Upper lobe of right lung (tissue), 1 donor: ENCODE data around the gene AKAP3. TPM values are rescaled to one million over a fixed set of nuclear protein-coding genes. Genes with fewer than 3 reads are reported as not detected.

Experiments
- ATAC-seq: fragments of 200-7000 bp; cut with Tn5 transposase; one replicate; pipeline ENCODE4 v1.9.1; 2020; ENCODE audit warnings: mild to moderate bottlenecking, moderate library complexity
- DNase-seq: peaks from one replicate; pipeline ENCODE4 v3.0.0-alpha.2; 2020
- H3K27ac ChIP-seq: fragments of 200-600 bp; one replicate; pipeline ENCODE4 v1.8.0; 2022
- H3K27me3 ChIP-seq: fragments of 200-600 bp; one replicate; pipeline ENCODE4 v1.8.0; 2022; ENCODE audit warnings: mild to moderate bottlenecking
- H3K36me3 ChIP-seq: fragments of 200-600 bp; one replicate; pipeline ENCODE4 v1.8.0; 2022
- H3K4me1 ChIP-seq: fragments of 200-600 bp; one replicate; pipeline ENCODE4 v1.8.0; 2022
- H3K4me3 ChIP-seq: fragments of 200-600 bp; one replicate; pipeline ENCODE4 v1.8.0; 2022; ENCODE audit warnings: mild to moderate bottlenecking
- H3K9me3 ChIP-seq: fragments of 200-600 bp; one replicate; pipeline ENCODE4 v1.8.0; 2022
- CTCF ChIP-seq: fragments of 200-600 bp; IDR thresholded peaks from one replicate; pipeline ENCODE4 v1.8.0; 2022; ENCODE audit warnings: antibody characterized with exemption
- intact Hi-C: fragments of 100-400 bp; cut with DNase I; formaldehyde crosslinking; loops from one replicate; pipeline ENCODE4 v1.11.0; 2022
- total RNA-seq: library from RNA; stranded (reverse); fragmentation: NEBNext Ultra II Directional; extraction: Animal tissue kit (Norgen Biotek cat#: 25700); gene quantifications from one replicate; pipeline ENCODE4 v1.2.1, GENCODE V29; 2021
- donor health status: DM: no; HTN: yes; CAD: no; lungs with severe emphysema.

AKAP3 gene
- total RNA-seq, 1 donor from 2014 or later = 1.9 TPM

GRCh38 chr12:4603421-4603820 lies 45.4 kb downstream of the AKAP3 start:
- intact Hi-C loops = no loop called here

GRCh38 chr12:4595881-4596280 lies 53.0 kb downstream of the AKAP3 start:
- ATAC-seq = no peak
- Histone ChIP-seq H3K36me3 (no peaks in the 10 kb centered on the region), H3K27ac (no peak overlapping the region), H3K4me3 (no peak overlapping the region), H3K4me1 (no peaks in the 10 kb centered on the region), H3K27me3 (no peaks in the 10 kb centered on the region), H3K9me3 (no peaks in the 10 kb centered on the region)
- no peak for TF ChIP-seq CTCF
- intact Hi-C loops = no loop called here
- DNase-seq = no peak

More at GRCh38 chr12:4603421-4603820, 45.4 kb downstream of the AKAP3 start:
- Histone ChIP-seq H3K36me3 (no peaks in the 10 kb centered on the region), H3K27me3 (no peaks in the 10 kb centered on the region), H3K4me3 (no peak overlapping the region), H3K4me1 (peaks cover 5% of the 10 kb centered on the region), H3K27ac (no peak overlapping the region), H3K9me3 (no peaks in the 10 kb centered on the region)
- no peak for TF ChIP-seq CTCF
- no peak for DNase-seq
- ATAC-seq = no peak

GRCh38 chr12:4591180-4591687 lies 57.6 kb downstream of the AKAP3 start:
- Histone ChIP-seq H3K4me3 (no peak overlapping the region), H3K4me1 (no peaks in the 10 kb centered on the region), H3K36me3 (no peaks in the 10 kb centered on the region), H3K27ac (no peak overlapping the region), H3K27me3 (no peaks in the 10 kb centered on the region), H3K9me3 (no peaks in the 10 kb centered on the region)
- intact Hi-C loops = no loop called here
- no peak for TF ChIP-seq CTCF
- DNase-seq = no peak
- no peak for ATAC-seq

- TF ChIP-seq CTCF = no peak
- no peak for ATAC-seq
- intact Hi-C loops = no loop called here
- Histone ChIP-seq H3K4me1 (no peaks in the 10 kb centered on the region), H3K4me3 (no peak overlapping the region), H3K36me3 (no peaks in the 10 kb centered on the region), H3K9me3 (no peaks in the 10 kb centered on the region), H3K27ac (no peak overlapping the region), H3K27me3 (no peaks in the 10 kb centered on the region)
- no peak for DNase-seq
Measured at GRCh38 chr12:4589941-4590340, 58.9 kb downstream of the AKAP3 start.

GRCh38 chr12:4588916-4589315 lies 59.9 kb downstream of the AKAP3 start:
- H3K27me3 ChIP-seq = no peaks in the 10 kb centered on the region
- DNase-seq = no peak
- TF ChIP-seq CTCF = no peak
- H3K27ac ChIP-seq = no peak overlapping the region
- ATAC-seq = no peak
- intact Hi-C loops = no loop called here
- no peak overlapping the region for H3K4me3 ChIP-seq
- no peaks in the 10 kb centered on the region for H3K36me3 ChIP-seq
- no peaks in the 10 kb centered on the region for H3K9me3 ChIP-seq
- no peaks in the 10 kb centered on the region for H3K4me1 ChIP-seq

- H3K36me3 ChIP-seq = no peaks in the 10 kb centered on the region
- no peak for TF ChIP-seq CTCF
- DNase-seq (no peak), ATAC-seq (no peak)
- no peaks in the 10 kb centered on the region for H3K27me3 ChIP-seq
- H3K9me3 ChIP-seq = no peaks in the 10 kb centered on the region
- H3K27ac ChIP-seq = no peak overlapping the region
- H3K4me3 ChIP-seq = no peak overlapping the region
- no peaks in the 10 kb centered on the region for H3K4me1 ChIP-seq
- intact Hi-C loops = no loop called here
Measured at GRCh38 chr12:4587108-4587507, 61.7 kb downstream of the AKAP3 start.
